ENCODE data around the gene CFAP299. TPM values are rescaled to one million over a fixed set of nuclear protein-coding genes. Genes with fewer than 3 reads are reported as not detected.
"Not testable (repeated sequence)": the region's sequence is repeated elsewhere in the genome, so short reads cannot be mapped to it uniquely, and the experiment has no call there.

The CFAP299 gene
- total RNA-seq, 1 experiment from 2014 or later, result not detected

DNA sequence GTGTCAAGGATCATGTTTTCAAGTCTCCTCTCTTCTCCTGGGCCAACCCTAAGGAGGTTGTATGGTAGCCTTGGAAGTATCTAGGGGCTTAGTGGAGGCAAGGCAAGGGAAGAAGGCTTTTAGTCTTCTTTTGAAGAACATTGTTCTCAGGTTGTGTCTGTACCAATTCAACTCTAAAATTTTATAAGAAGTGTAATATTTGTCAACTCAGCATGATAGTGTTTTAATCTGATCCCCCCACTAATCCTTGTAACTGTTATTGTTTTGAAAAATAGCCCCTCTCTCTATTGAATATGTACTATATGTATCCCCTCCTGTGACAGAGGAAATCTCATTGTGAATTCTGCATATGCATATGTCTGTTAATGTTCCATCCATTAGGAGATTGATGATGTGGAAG, 345.4 kb downstream of the CFAP299 start:
- Histone ChIP-seq H3K4me2 (ENCODE audit: low read depth, low read length, poor library complexity, severe bottlenecking) (no peak overlapping the region), H3K9me2 (replicated peaks; ENCODE audit: insufficient read depth, low read length) (no peaks in the 10 kb centered on the region), H3K36me3 (ENCODE audit: insufficient read depth, low read length) (no peaks in the 10 kb centered on the region), H2AFZ (ENCODE audit: low read length) (no peak overlapping the region), H4K20me1 (ENCODE audit: insufficient read depth, low read depth, low read length) (no peaks in the 10 kb centered on the region), H3K9ac (ENCODE audit: low read length) (no peak overlapping the region), H3K9me3 (ENCODE audit: low read length) (no peaks in the 10 kb centered on the region), H3K27me3 (ENCODE audit: low read length) (no peaks in the 10 kb centered on the region), H3K4me1 (ENCODE audit: low read length) (no peaks in the 10 kb centered on the region), H3K4me3 (ENCODE audit: low read length) (no peak overlapping the region), H3K27ac (ENCODE audit: low read length) (no peak overlapping the region), H3K79me2 (ENCODE audit: low read length) (no peaks in the 10 kb centered on the region)
- no peak for DNase-seq

DNA sequence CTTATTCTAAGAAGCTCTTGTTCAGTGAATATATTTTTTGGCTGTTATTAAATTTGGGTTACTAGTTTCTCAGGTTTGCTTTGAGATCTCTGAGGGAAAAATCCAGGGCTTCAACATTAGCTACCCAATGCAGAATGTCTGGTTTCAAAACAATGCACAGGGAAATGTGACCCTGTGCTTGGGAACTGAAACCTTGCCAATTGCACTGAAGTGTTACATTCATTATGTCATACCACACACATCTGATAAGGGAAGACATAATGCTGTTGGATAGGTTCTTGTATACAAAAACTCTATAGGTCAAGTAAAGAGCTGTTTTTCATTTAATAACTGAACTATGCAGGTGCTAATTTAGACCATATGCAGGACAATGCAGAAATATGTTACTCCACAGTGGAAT, 349.7 kb downstream of the CFAP299 start:
- Histone ChIP-seq H3K9me3 (ENCODE audit: low read length) (no peaks in the 10 kb centered on the region), H3K36me3 (ENCODE audit: insufficient read depth, low read length) (no peaks in the 10 kb centered on the region), H3K4me2 (ENCODE audit: low read depth, low read length, poor library complexity, severe bottlenecking) (no peak overlapping the region), H3K4me1 (ENCODE audit: low read length) (no peaks in the 10 kb centered on the region), H3K27me3 (ENCODE audit: low read length) (no peaks in the 10 kb centered on the region), H2AFZ (ENCODE audit: low read length) (no peak overlapping the region), H3K4me3 (ENCODE audit: low read length) (no peak overlapping the region), H3K9me2 (replicated peaks; ENCODE audit: insufficient read depth, low read length) (no peaks in the 10 kb centered on the region), H3K27ac (ENCODE audit: low read length) (no peak overlapping the region), H3K79me2 (ENCODE audit: low read length) (no peaks in the 10 kb centered on the region), H3K9ac (ENCODE audit: low read length) (no peak overlapping the region), H4K20me1 (ENCODE audit: insufficient read depth, low read depth, low read length) (no peaks in the 10 kb centered on the region)
- no peak for DNase-seq

DNA sequence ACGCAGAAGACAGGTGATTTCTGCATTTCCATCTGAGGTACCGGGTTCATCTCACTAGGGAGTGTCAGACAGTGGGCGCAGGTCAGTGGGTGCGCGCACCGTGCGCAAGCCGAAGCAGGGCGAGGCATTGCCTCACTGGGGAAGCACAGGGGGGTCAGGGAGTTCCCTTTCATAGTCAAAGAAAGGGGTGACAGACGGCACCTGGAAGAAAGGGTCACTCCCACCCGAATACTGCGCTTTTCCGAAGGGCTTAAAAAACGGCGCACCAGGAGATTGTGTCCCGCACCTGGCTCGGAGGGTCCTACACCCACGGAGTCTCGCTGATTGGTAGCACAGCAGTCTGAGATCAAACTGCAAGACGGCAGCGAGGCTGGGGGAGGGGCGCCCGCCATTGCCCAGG, 352.2 kb downstream of the CFAP299 start:
- H3K4me2 ChIP-seq (ENCODE audit: low read depth, low read length, poor library complexity, severe bottlenecking); H3K27me3 ChIP-seq (ENCODE audit: low read length); H3K4me1 ChIP-seq (ENCODE audit: low read length); H3K36me3 ChIP-seq (ENCODE audit: insufficient read depth, low read length); H4K20me1 ChIP-seq (ENCODE audit: insufficient read depth, low read depth, low read length); DNase-seq; H3K27ac ChIP-seq (ENCODE audit: low read length); H3K9me2 ChIP-seq (replicated peaks; ENCODE audit: insufficient read depth, low read length); H3K79me2 ChIP-seq (ENCODE audit: low read length); H3K4me3 ChIP-seq (ENCODE audit: low read length); H3K9ac ChIP-seq (ENCODE audit: low read length); H3K9me3 ChIP-seq (ENCODE audit: low read length); H2AFZ ChIP-seq (ENCODE audit: low read length): not testable (repeated sequence)

DNA sequence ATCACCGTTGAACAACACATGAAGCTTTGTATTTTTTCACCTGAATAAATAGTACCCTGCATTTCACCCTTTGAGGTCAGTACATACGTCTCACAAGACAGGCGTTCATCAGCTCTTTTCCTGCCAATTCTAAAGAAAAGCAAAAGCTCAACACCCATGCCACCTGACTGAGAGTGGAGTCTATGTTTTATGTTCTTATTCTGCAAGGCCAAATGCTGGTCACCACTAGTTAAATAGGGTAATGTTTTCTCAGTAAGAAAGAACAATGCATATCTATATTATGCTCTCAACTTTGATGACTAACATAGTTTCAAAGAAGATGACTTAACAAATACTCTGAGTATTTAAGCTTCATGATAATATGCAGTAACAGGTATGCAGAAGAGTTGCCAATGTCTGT, 358.6 kb downstream of the CFAP299 start:
- Histone ChIP-seq H3K27ac (ENCODE audit: low read length) (no peak overlapping the region), H4K20me1 (ENCODE audit: insufficient read depth, low read depth, low read length) (no peaks in the 10 kb centered on the region), H3K4me2 (ENCODE audit: low read depth, low read length, poor library complexity, severe bottlenecking) (no peak overlapping the region), H3K36me3 (ENCODE audit: insufficient read depth, low read length) (no peaks in the 10 kb centered on the region), H3K4me3 (ENCODE audit: low read length) (no peak overlapping the region), H3K9me2 (replicated peaks; ENCODE audit: insufficient read depth, low read length) (no peaks in the 10 kb centered on the region), H3K9ac (ENCODE audit: low read length) (no peak overlapping the region), H3K79me2 (ENCODE audit: low read length) (no peaks in the 10 kb centered on the region), H2AFZ (ENCODE audit: low read length) (no peak overlapping the region), H3K4me1 (ENCODE audit: low read length) (no peaks in the 10 kb centered on the region), H3K27me3 (ENCODE audit: low read length) (no peaks in the 10 kb centered on the region), H3K9me3 (ENCODE audit: low read length) (no peaks in the 10 kb centered on the region)
- no peak for DNase-seq

GRCh38 chr4:80705311-80705710, 369.8 kb downstream of the CFAP299 start:
- no peak overlapping the region for H3K9ac ChIP-seq (ENCODE audit: low read length)
- H3K79me2 ChIP-seq (ENCODE audit: low read length), result no peaks in the 10 kb centered on the region
- no peak for DNase-seq
- no peaks in the 10 kb centered on the region for H3K36me3 ChIP-seq (ENCODE audit: insufficient read depth, low read length)
- H3K4me2 ChIP-seq (ENCODE audit: low read depth, low read length, poor library complexity, severe bottlenecking), result no peak overlapping the region
- no peaks in the 10 kb centered on the region for H3K4me1 ChIP-seq (ENCODE audit: low read length)
- no peaks in the 10 kb centered on the region for H3K27me3 ChIP-seq (ENCODE audit: low read length)
- H2AFZ ChIP-seq (ENCODE audit: low read length), result no peak overlapping the region
- H3K9me3 ChIP-seq (ENCODE audit: low read length), result no peaks in the 10 kb centered on the region
- no peak overlapping the region for H3K27ac ChIP-seq (ENCODE audit: low read length)
- no peaks in the 10 kb centered on the region for H4K20me1 ChIP-seq (ENCODE audit: insufficient read depth, low read depth, low read length)
- no peak overlapping the region for H3K4me3 ChIP-seq (ENCODE audit: low read length)
- H3K9me2 ChIP-seq (replicated peaks; ENCODE audit: insufficient read depth, low read length), result no peaks in the 10 kb centered on the region

- Histone ChIP-seq H3K9me2 (replicated peaks; ENCODE audit: insufficient read depth, low read length) (no peaks in the 10 kb centered on the region), H3K4me2 (ENCODE audit: low read depth, low read length, poor library complexity, severe bottlenecking) (no peak overlapping the region), H2AFZ (ENCODE audit: low read length) (no peak overlapping the region), H3K36me3 (ENCODE audit: insufficient read depth, low read length) (no peaks in the 10 kb centered on the region), H3K27ac (ENCODE audit: low read length) (no peak overlapping the region), H3K9me3 (ENCODE audit: low read length) (no peaks in the 10 kb centered on the region), H3K79me2 (ENCODE audit: low read length) (no peaks in the 10 kb centered on the region), H3K4me3 (ENCODE audit: low read length) (no peak overlapping the region), H3K27me3 (ENCODE audit: low read length) (no peaks in the 10 kb centered on the region), H3K9ac (ENCODE audit: low read length) (no peak overlapping the region), H4K20me1 (ENCODE audit: insufficient read depth, low read depth, low read length) (no peaks in the 10 kb centered on the region), H3K4me1 (ENCODE audit: low read length) (no peaks in the 10 kb centered on the region)
- no peak for DNase-seq
Observed at GRCh38 chr4:80709082-80709869, 373.7 kb downstream of the CFAP299 start.

- no peaks in the 10 kb centered on the region for H3K9me2 ChIP-seq (replicated peaks; ENCODE audit: insufficient read depth, low read length)
- no peaks in the 10 kb centered on the region for H3K27me3 ChIP-seq (ENCODE audit: low read length)
- H2AFZ ChIP-seq (ENCODE audit: low read length), result no peak overlapping the region
- H3K27ac ChIP-seq (ENCODE audit: low read length), result no peak overlapping the region
- no peaks in the 10 kb centered on the region for H4K20me1 ChIP-seq (ENCODE audit: insufficient read depth, low read depth, low read length)
- no peak for DNase-seq
- H3K79me2 ChIP-seq (ENCODE audit: low read length), result no peaks in the 10 kb centered on the region
- no peak overlapping the region for H3K4me3 ChIP-seq (ENCODE audit: low read length)
- H3K4me1 ChIP-seq (ENCODE audit: low read length), result no peaks in the 10 kb centered on the region
- H3K36me3 ChIP-seq (ENCODE audit: insufficient read depth, low read length), result no peaks in the 10 kb centered on the region
- H3K9ac ChIP-seq (ENCODE audit: low read length), result no peak overlapping the region
- H3K4me2 ChIP-seq (ENCODE audit: low read depth, low read length, poor library complexity, severe bottlenecking), result no peak overlapping the region
- H3K9me3 ChIP-seq (ENCODE audit: low read length), result no peaks in the 10 kb centered on the region
Observed at GRCh38 chr4:80710748-80711451, 375.4 kb downstream of the CFAP299 start.

- H3K9me3 ChIP-seq (ENCODE audit: low read length), result no peaks in the 10 kb centered on the region
- H2AFZ ChIP-seq (ENCODE audit: low read length), result no peak overlapping the region
- H3K27me3 ChIP-seq (ENCODE audit: low read length), result no peaks in the 10 kb centered on the region
- DNase-seq, result no peak
- H3K4me3 ChIP-seq (ENCODE audit: low read length), result no peak overlapping the region
- no peaks in the 10 kb centered on the region for H4K20me1 ChIP-seq (ENCODE audit: insufficient read depth, low read depth, low read length)
- no peaks in the 10 kb centered on the region for H3K9me2 ChIP-seq (replicated peaks; ENCODE audit: insufficient read depth, low read length)
- H3K36me3 ChIP-seq (ENCODE audit: insufficient read depth, low read length), result no peaks in the 10 kb centered on the region
- no peaks in the 10 kb centered on the region for H3K4me1 ChIP-seq (ENCODE audit: low read length)
- no peak overlapping the region for H3K9ac ChIP-seq (ENCODE audit: low read length)
- no peak overlapping the region for H3K4me2 ChIP-seq (ENCODE audit: low read depth, low read length, poor library complexity, severe bottlenecking)
- H3K79me2 ChIP-seq (ENCODE audit: low read length), result no peaks in the 10 kb centered on the region
- H3K27ac ChIP-seq (ENCODE audit: low read length), result no peak overlapping the region
Observed at GRCh38 chr4:80711956-80712355, 376.4 kb downstream of the CFAP299 start.

Data from Karpas-422 (cell line).